Hepatocyte (in vitro differentiated cells): ENCODE measurements around the gene KLHL12.

Experiments
- EZH2 ChIP-seq: fragments of 200-600 bp; sonication (generic); IDR thresholded peaks from 2 replicates; pipeline ENCODE4 v1.6.1; 2016; ENCODE audit warnings: antibody characterized with exemption, mild to moderate bottlenecking, borderline replicate concordance
- EZH2phosphoT487 ChIP-seq: fragments of 200-600 bp; sonication (generic); IDR thresholded peaks from one replicate; pipeline ENCODE4 v1.6.1; 2018; ENCODE audit warnings: antibody characterized with exemption, mild to moderate bottlenecking, low read depth, moderate library complexity; ENCODE audit not compliant: unreplicated experiment, severe bottlenecking
- TF ChIP-seq, protein P1 (sequence below): fragments of 200-600 bp; sonication (generic); IDR thresholded peaks from 2 replicates; pipeline ENCODE4 v1.5.1; 2016; ENCODE audit warnings: antibody characterized with exemption, mild to moderate bottlenecking; ENCODE audit not compliant: poor library complexity

- TF ChIP-seq, protein P1, sequence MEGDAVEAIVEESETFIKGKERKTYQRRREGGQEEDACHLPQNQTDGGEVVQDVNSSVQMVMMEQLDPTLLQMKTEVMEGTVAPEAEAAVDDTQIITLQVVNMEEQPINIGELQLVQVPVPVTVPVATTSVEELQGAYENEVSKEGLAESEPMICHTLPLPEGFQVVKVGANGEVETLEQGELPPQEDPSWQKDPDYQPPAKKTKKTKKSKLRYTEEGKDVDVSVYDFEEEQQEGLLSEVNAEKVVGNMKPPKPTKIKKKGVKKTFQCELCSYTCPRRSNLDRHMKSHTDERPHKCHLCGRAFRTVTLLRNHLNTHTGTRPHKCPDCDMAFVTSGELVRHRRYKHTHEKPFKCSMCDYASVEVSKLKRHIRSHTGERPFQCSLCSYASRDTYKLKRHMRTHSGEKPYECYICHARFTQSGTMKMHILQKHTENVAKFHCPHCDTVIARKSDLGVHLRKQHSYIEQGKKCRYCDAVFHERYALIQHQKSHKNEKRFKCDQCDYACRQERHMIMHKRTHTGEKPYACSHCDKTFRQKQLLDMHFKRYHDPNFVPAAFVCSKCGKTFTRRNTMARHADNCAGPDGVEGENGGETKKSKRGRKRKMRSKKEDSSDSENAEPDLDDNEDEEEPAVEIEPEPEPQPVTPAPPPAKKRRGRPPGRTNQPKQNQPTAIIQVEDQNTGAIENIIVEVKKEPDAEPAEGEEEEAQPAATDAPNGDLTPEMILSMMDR, result no peak
- TF ChIP-seq EZH2, result no peak
- no peak for TF ChIP-seq EZH2phosphoT487
These were observed 38.4 kb upstream of the KLHL12 start for GRCh38 chr1:202965422-202965821.
